ENCODE measurements around the gene CTNNA3. TPM values are rescaled to one million over a fixed set of nuclear protein-coding genes. Genes with fewer than 3 reads are reported as not detected.

The CTNNA3 gene
- total RNA-seq, 4 donors from 2014 or later, result 0.47 to 3.3 (median 0.80) TPM; not detected in 1

DNA sequence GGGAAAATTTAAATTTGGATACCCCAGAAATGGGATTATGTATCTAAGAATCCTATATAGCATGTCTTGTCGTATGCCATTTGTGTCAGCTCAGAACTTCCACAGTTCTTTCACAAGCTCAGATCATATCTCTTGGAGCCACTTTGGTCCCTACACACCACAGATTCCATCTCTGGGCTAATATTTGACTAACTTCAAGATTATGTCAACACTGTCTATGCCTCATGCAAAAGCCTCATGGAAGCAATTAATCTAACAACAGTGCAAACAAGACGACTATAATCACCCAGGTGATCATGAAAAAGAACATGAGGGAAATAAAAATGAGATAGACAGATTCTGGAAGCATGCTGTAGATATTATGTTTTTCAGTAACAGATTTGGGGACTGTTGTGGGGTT, 581.0 kb downstream of the CTNNA3 start:
- no peak overlapping the region for H3K27ac ChIP-seq
- H3K4me3 ChIP-seq, result no peak overlapping the region
- no peaks in the 10 kb centered on the region for H3K27me3 ChIP-seq
- H3K4me1 ChIP-seq, result no peaks in the 10 kb centered on the region
- no peak for DNase-seq
- no peaks in the 10 kb centered on the region for H3K36me3 ChIP-seq
- H3K9me3 ChIP-seq, result no peaks in the 10 kb centered on the region
- no peak for TF ChIP-seq POLR2A (IDR thresholded peaks at IDR 0.05)
- TF ChIP-seq, protein P1, sequence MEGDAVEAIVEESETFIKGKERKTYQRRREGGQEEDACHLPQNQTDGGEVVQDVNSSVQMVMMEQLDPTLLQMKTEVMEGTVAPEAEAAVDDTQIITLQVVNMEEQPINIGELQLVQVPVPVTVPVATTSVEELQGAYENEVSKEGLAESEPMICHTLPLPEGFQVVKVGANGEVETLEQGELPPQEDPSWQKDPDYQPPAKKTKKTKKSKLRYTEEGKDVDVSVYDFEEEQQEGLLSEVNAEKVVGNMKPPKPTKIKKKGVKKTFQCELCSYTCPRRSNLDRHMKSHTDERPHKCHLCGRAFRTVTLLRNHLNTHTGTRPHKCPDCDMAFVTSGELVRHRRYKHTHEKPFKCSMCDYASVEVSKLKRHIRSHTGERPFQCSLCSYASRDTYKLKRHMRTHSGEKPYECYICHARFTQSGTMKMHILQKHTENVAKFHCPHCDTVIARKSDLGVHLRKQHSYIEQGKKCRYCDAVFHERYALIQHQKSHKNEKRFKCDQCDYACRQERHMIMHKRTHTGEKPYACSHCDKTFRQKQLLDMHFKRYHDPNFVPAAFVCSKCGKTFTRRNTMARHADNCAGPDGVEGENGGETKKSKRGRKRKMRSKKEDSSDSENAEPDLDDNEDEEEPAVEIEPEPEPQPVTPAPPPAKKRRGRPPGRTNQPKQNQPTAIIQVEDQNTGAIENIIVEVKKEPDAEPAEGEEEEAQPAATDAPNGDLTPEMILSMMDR (IDR thresholded peaks at IDR 0.05), result no peak

- no peaks in the 10 kb centered on the region for H3K4me1 ChIP-seq
- H3K9me3 ChIP-seq, result no peaks in the 10 kb centered on the region
- no peak for TF ChIP-seq POLR2A (IDR thresholded peaks at IDR 0.05)
- TF ChIP-seq, protein P1 (IDR thresholded peaks at IDR 0.05), result no peak
- no peak for DNase-seq
- no peaks in the 10 kb centered on the region for H3K36me3 ChIP-seq
- no peak overlapping the region for H3K4me3 ChIP-seq
- no peak overlapping the region for H3K27ac ChIP-seq
- no peaks in the 10 kb centered on the region for H3K27me3 ChIP-seq
Measured at GRCh38 chr10:67112765-67113164, 583.2 kb downstream of the CTNNA3 start.

DNA sequence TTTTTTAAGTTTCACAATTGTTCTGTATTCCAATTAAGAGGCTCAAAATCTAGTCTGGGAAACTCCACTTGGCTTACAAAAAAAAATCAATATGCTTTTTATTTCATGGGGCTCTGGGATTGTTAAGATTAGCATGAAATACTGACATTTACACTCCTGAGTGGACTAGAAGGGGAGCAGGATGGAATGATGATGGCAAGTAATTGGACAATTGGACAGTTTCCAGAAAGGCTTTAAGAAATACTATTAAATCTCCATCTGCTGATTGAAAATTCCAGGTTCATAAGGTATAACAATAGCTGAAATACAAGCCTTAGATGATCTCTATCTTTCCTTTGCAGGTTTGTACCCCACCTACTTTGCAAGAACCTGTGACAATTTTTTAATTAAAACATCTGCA, 585.7 kb downstream of the CTNNA3 start:
- no peaks in the 10 kb centered on the region for H3K27me3 ChIP-seq
- no peaks in the 10 kb centered on the region for H3K4me1 ChIP-seq
- no peak for TF ChIP-seq POLR2A (IDR thresholded peaks at IDR 0.05)
- TF ChIP-seq, protein P1 (IDR thresholded peaks at IDR 0.05), result no peak
- no peak overlapping the region for H3K4me3 ChIP-seq
- DNase-seq, result no peak
- H3K9me3 ChIP-seq, result no peaks in the 10 kb centered on the region
- H3K27ac ChIP-seq, result no peak overlapping the region
- no peaks in the 10 kb centered on the region for H3K36me3 ChIP-seq

DNA sequence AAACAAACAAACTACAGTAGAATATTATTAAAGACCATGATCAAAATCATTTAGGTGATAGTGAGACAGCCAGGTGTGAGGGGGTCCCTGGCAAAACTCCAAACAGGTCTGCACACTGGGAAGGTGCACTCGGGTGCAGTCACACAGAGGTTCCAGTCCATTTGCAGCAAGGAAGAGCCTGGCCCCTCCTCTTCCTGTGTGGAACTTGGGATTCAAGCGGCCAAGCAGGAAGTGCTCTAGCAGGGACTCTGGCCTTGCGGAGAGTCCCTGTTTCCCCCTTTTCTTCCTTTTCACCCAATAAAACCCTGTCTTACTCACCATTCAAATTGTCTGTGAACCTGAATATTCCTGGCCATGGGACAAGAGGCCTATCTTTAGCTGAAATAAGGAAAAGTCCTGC, 588.3 kb downstream of the CTNNA3 start:
- Histone ChIP-seq H3K27ac (no peak overlapping the region), H3K4me1 (no peaks in the 10 kb centered on the region), H3K9me3 (no peaks in the 10 kb centered on the region), H3K36me3 (no peaks in the 10 kb centered on the region), H3K27me3 (no peaks in the 10 kb centered on the region), H3K4me3 (no peak overlapping the region)
- DNase-seq, result no peak
- TF ChIP-seq POLR2A (IDR thresholded peaks at IDR 0.05), result no peak
- TF ChIP-seq, protein P1 (IDR thresholded peaks at IDR 0.05), result no peak

DNA sequence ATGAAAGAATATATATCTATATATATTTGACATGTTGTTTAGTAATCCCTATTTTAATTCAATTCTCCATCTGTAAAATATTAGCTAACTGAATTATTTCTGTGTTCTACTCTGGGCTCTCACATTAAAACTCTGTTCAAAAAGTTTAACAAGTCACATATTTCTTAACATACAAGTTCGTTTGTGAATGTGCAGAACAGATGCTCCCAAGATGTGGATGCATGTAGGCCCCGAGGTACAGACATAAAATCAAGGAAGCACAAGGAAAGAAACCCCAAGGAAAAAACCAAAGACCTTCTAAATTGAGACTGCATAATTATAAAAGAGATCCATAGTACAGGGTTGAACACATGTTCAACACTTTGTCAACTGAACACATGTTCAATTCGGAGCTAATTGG, 595.0 kb downstream of the CTNNA3 start:
- H3K36me3 ChIP-seq, result no peaks in the 10 kb centered on the region
- no peak for TF ChIP-seq POLR2A (IDR thresholded peaks at IDR 0.05)
- TF ChIP-seq, protein P1 (IDR thresholded peaks at IDR 0.05), result no peak
- H3K4me3 ChIP-seq, result no peak overlapping the region
- no peaks in the 10 kb centered on the region for H3K27me3 ChIP-seq
- no peak overlapping the region for H3K27ac ChIP-seq
- DNase-seq, result no peak
- H3K4me1 ChIP-seq, result no peaks in the 10 kb centered on the region
- H3K9me3 ChIP-seq, result no peaks in the 10 kb centered on the region

DNA sequence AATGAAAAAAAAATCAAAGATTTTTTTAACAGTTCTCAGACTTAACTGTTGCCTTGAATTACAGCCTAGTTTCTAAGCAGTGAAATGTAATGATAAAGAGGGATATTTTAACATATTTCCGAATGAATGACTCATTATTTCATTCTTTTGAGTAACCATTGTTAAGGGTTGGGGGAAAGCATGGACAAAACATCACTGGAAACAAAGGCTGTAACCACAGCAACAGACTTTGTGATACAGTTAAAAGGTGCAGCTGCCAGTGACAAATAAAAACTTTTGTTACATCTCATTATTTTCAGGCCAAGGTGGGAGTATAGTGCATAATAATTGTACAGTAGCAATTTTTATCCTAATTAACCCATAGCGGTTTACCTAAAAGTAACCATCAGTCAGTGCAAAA, 597.5 kb downstream of the CTNNA3 start:
- H3K27ac ChIP-seq, result no peak overlapping the region
- H3K9me3 ChIP-seq, result no peaks in the 10 kb centered on the region
- no peak overlapping the region for H3K4me3 ChIP-seq
- TF ChIP-seq, protein P1 (IDR thresholded peaks at IDR 0.05), result no peak
- TF ChIP-seq POLR2A (IDR thresholded peaks at IDR 0.05), result no peak
- no peaks in the 10 kb centered on the region for H3K36me3 ChIP-seq
- no peaks in the 10 kb centered on the region for H3K27me3 ChIP-seq
- H3K4me1 ChIP-seq, result no peaks in the 10 kb centered on the region
- no peak for DNase-seq
